Tibial artery (tissue), 4 donors: Measurements from ENCODE around the gene PPIB.
"Not testable (repeated sequence)": the region's sequence is repeated elsewhere in the genome, so short reads cannot be mapped to it uniquely, and the experiment has no call there.

Experiments used
- DNase-seq, 2 donors: peaks; one replicate each; pipeline ENCODE4 v3.0.0-alpha.2; 2019
- H3K27ac ChIP-seq, 2 donors: fragments of 200-600 bp; sonication (generic) in 1 of 2; 1 replicate in 1 of 2; 2 replicates in 1 of 2; pipeline ENCODE4 v1.5.1; 2018 to 2019; ENCODE audit warnings: mild to moderate bottlenecking in 1 of 2
- H3K27me3 ChIP-seq, 2 donors: fragments of 200-600 bp; sonication (generic) in 1 of 2; one replicate each; pipeline versions ENCODE4 v1.5.1 to v1.6.0; 2016 to 2019
- H3K36me3 ChIP-seq, 3 donors: fragments of 200-600 bp; sonication (generic) in 2 of 3; one replicate each; pipeline ENCODE4 v1.5.1; 2016 to 2019; ENCODE audit warnings: mild to moderate bottlenecking in 2 of 3
- H3K4me1 ChIP-seq, 4 donors: fragments of 200-600 bp; sonication (generic) in 2 of 4; 1 replicate in 3 of 4; 2 replicates in 1 of 4; pipeline ENCODE4 v1.5.1; 2016 to 2019
- H3K4me3 ChIP-seq, 2 donors: fragments of 200-600 bp; sonication (generic) in 1 of 2; 1 replicate in 1 of 2; 2 replicates in 1 of 2; pipeline ENCODE4 v1.5.1; 2018 to 2019; ENCODE audit warnings: mild to moderate bottlenecking in 2 of 2
- H3K9me3 ChIP-seq, 3 donors: fragments of 200-600 bp; sonication (generic) in 1 of 3; one replicate each; pipeline ENCODE4 v1.5.1; 2016 to 2019
- CTCF ChIP-seq, 2 experiments: fragments of 200-600 bp in 1 of 2; fragments of 450-650 bp in 1 of 2; IDR thresholded peaks; one replicate each; pipeline ENCODE4 v1.5.1; 2017 to 2019; ENCODE audit warnings: antibody characterized with exemption in 2 of 2, mild to moderate bottlenecking in 1 of 2, moderate library complexity in 1 of 2
- intact Hi-C: fragments of 100-400 bp; cut with DNase I; formaldehyde crosslinking; loops from one replicate; pipeline ENCODE4 v1.15.0; 2023; ENCODE audit warnings: low total_unique reads

The PPIB gene

GRCh38 chr15:64112904-64113303 lies 49.9 kb downstream of the PPIB start:
- Histone ChIP-seq H3K36me3 (peaks cover 46 to 52% (median 46%) of the 10 kb centered on the region in 3 donors), H3K9me3 (no peaks in the 10 kb centered on the region), H3K4me3 (no peak overlapping the region), H3K27me3 (no peaks in the 10 kb centered on the region), H3K27ac (no peak overlapping the region), H3K4me1 (peaks cover 0 to 8% (median 2%) of the 10 kb centered on the region in 4 donors)
- intact Hi-C loops = no loop called here
- no peak for TF ChIP-seq CTCF (IDR thresholded peaks at IDR 0.05)
- no peak for DNase-seq

GRCh38 chr15:64112073-64112772 lies 50.6 kb downstream of the PPIB start:
- DNase-seq = no peak
- H3K27me3 ChIP-seq = no peaks in the 10 kb centered on the region
- TF ChIP-seq CTCF (IDR thresholded peaks at IDR 0.05) = no peak
- H3K36me3 ChIP-seq = peaks cover 39 to 45% (median 40%) of the 10 kb centered on the region in 3 donors
- intact Hi-C loops = no loop called here
- H3K9me3 ChIP-seq = no peaks in the 10 kb centered on the region
- no peak overlapping the region for H3K4me3 ChIP-seq
- H3K4me1 ChIP-seq = peaks cover 0 to 10% (median 4%) of the 10 kb centered on the region in 4 donors
- no peak overlapping the region for H3K27ac ChIP-seq

GRCh38 chr15:64111679-64112050 lies 51.2 kb downstream of the PPIB start:
- no peak for TF ChIP-seq CTCF (IDR thresholded peaks at IDR 0.05)
- no peaks in the 10 kb centered on the region for H3K9me3 ChIP-seq
- no peak for DNase-seq
- no peak overlapping the region for H3K27ac ChIP-seq
- peaks cover 0 to 11% (median 4%) of the 10 kb centered on the region in 4 donors for H3K4me1 ChIP-seq
- no peak overlapping the region for H3K4me3 ChIP-seq
- intact Hi-C loops = no loop called here
- H3K27me3 ChIP-seq = no peaks in the 10 kb centered on the region
- peaks cover 34 to 39% (median 36%) of the 10 kb centered on the region in 3 donors for H3K36me3 ChIP-seq

- H3K27me3 ChIP-seq = no peaks in the 10 kb centered on the region
- H3K4me1 ChIP-seq = peaks cover 0 to 11% (median 6%) of the 10 kb centered on the region in 4 donors
- H3K27ac ChIP-seq = no peak overlapping the region
- no peak for TF ChIP-seq CTCF (IDR thresholded peaks at IDR 0.05)
- intact Hi-C loops = no loop called here
- peaks cover 28 to 34% (median 30%) of the 10 kb centered on the region in 3 donors for H3K36me3 ChIP-seq
- H3K4me3 ChIP-seq = no peak overlapping the region
- DNase-seq = no peak
- no peaks in the 10 kb centered on the region for H3K9me3 ChIP-seq
These were observed 51.7 kb downstream of the PPIB start for GRCh38 chr15:64110950-64111678.

DNA sequence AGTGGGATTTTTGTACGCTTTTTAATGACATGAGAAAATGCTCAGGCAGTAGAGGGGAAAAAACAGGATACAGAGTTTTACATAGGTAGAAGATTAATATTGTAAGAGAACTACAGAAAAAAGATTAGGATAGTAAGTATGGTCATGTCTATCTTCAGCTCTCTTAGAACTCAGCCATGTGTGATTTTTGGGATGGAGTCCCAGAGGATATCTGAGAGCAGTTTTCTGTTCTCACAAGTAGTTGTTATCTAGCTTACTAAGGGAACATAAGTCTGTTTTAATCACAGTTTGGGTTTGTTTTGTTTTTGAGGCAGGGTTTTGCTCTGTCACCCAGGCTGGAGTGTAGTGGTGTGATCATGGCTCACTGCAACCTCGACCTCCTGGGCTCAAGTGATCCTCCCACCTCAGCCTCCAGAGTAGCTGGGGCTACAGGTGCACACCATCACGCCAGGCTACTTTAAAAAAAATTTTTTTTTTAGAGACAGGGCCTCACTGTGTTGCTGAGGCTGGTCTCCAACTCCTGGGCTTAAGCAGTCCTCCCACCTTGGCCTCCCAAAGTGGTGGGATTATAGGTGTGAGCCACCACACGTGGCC lies 52.6 kb downstream of the PPIB start:
- H3K4me3 ChIP-seq, DNase-seq, intact Hi-C loops, H3K27ac ChIP-seq, H3K9me3 ChIP-seq, H3K27me3 ChIP-seq: not testable (repeated sequence)
- Histone ChIP-seq H3K4me1 (peaks cover 0 to 20% (median 8%) of the 10 kb centered on the region in 4 donors), H3K36me3 (peaks cover 19 to 25% (median 21%) of the 10 kb centered on the region in 3 donors)

GRCh38 chr15:64107337-64107736 lies 55.5 kb downstream of the PPIB start:
- TF ChIP-seq CTCF (IDR thresholded peaks at IDR 0.05) = no peak
- Histone ChIP-seq H3K36me3 (no peaks in the 10 kb centered on the region), H3K4me1 (peaks cover 0 to 24% (median 8%) of the 10 kb centered on the region in 4 donors), H3K9me3 (no peaks in the 10 kb centered on the region), H3K4me3 (no peak overlapping the region), H3K27ac (no peak overlapping the region), H3K27me3 (no peaks in the 10 kb centered on the region)
- intact Hi-C loops = no loop called here
- no peak for DNase-seq
